Activated CD4-positive, alpha-beta T cell treated with anti-CD3 and anti-CD28 coated beads for 48 hours (primary cell): ENCODE data around the gene HINT1.
"Not testable (repeated sequence)": the region's sequence is repeated elsewhere in the genome, so short reads cannot be mapped to it uniquely, and the experiment has no call there.

Experiments
- DNase-seq: peaks from one replicate; pipeline ENCODE4 v3.0.0-alpha.2; 2020

Gene HINT1

DNA sequence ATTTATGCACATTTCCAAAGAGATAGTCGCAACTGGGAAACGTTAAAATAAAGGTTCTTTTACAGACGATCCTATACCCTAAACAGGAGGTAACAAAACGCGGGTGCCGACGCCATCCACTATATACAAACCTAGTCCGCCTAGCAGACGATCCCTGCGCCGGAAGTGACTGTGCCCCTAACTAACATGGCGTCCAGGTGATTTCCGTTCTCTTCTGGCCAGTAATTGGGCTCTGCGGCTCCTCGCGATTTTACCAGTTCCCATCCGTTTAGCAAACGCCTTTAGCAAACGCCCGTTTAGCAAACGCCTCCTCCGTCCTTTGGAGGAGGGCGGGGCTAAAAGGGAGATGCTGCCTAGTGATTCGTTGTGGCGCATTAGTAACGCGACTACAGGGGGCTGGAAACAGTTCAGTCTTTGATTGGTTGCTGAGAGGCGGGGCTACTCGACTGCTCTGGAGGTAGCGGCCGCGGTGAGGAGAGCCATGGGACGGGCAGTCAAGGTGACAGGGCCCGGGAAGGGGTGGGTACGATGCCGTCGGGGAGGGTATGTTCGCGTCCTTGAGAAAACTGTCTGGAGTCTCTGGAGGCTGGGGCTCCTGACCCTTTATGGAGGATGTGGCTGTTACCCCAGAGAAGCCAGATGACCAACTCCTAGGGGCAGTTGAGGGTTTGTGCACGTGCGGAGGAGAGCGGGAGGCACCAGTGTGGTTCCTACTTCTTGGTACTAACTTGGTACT is 5.7 kb upstream of the HINT1 start, which contains the start of gene LYRM7:
Gene LYRM7, plus strand, starts transcription at position 405 of the 736 bp plus-strand sequence. Its CDS starts 77 bp downstream, at position 482.
- DNase-seq: peak; percentile 97

GRCh38 chr5:131169810-131170539 is 4.9 kb upstream of the HINT1 start:
- no peak for DNase-seq

GRCh38 chr5:131167615-131168014 is 2.6 kb upstream of the HINT1 start:
- DNase-seq: no peak

DNA sequence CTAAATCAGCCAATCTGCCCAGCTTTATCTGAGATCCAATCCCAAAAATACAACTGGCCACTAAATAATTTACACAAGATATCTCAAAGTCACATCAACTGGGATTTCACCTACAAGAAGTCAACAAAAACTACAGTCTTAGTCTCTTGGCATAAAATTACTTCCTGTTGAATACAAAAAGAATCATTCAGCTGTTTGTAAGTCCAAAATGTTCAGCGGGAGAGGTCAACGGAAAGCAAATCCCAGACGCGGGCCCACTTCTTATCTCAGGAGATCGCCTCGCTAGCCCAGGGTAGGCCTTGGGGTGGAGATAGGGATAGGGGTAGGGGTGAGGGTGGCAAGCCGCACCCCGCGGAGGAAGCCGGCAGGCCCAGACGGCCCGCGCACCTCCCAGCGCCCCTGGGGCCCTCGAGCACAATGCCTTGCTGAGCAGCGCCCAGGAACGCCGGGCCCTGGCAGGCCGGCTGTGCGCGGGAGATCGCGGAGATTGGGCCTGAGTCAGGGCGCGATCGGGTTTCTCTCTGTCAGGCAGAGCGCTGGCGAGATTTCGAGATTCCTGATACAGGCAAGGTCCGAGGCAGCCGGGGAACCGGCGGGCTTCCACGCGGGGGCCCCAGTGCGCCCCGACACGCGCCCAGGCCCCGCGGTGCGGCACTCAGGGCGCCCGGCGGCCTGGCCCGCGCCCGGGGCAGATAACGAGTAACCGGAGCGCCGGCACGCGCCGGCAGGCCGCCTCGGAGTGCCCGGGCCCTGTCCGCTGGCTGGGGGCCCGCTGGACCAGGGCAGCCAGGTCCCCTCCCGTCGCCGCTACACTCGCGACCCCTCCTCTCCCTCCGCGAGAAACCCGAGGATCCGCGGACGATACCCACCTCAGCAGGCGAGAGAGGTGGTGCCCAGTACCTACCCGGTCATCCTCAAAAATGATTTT is 601 bp downstream of the HINT1 start:
- peak; percentile 81 for DNase-seq

GRCh38 chr5:131163276-131164119 is 1.6 kb downstream of the HINT1 start:
- no peak for DNase-seq

DNA sequence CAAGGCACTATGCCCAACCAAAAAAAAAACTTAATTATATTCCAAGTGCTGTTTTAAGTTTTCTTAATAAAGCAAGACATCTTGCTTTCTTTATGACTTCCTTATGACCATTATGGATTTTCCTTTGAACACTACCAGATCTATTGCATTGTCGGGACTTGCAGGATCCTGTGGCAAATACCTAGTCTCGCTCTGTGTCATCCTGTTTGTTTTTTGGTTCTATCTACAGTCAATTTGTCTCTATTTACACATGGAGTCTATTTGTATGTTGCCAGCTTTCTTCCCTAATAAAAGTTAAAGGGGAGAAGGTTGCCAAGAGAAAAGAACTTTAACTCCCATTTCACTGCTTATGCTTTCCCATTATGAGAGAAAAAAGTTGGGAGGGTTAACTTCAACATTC is 4.9 kb downstream of the HINT1 start:
- no peak for DNase-seq

- DNase-seq: no peak
These were observed 8.1 kb downstream of the HINT1 start for GRCh38 chr5:131156957-131157356.

DNA sequence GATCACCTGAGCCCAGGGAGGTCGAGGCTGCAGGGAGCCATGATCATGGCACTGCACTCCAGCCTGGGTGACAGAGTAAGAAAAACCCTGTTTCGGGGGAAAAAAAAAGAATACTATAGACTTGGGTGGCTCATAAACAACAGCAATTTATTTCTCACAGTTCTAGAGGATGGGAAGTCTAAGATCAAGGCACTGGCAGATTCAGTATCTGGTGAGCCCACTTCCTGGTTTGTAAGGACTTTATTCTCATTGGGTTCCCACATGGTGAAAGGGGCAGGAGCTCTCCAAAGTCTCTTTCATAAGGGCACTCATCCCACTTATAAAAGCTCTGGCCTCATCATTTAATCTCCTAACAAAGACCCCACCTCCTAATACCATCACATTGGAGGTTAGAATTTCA is 8.7 kb downstream of the HINT1 start:
- no peak for DNase-seq

GRCh38 chr5:131151216-131151615 is 13.8 kb downstream of the HINT1 start:
- no peak for DNase-seq

DNA sequence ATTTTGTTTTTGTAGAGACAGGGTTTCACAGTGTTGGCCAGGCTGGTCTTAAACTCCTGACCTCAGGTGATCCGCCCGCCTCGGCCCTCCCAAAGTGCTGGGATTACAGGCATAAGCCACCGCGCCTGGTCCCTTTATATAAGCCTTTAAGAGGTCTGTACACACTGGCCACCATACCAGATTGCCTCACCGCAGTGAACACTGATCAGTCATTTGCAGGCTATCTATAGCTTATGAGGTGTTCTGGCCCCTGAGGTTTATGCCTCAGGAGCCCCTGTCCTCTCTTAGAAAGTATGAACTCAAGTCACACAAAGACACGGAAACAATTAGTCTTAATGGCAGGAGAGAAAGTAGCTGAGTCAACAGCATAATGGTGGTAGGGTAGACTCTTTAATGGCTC is 14.6 kb downstream of the HINT1 start:
- DNase-seq: no peak

GRCh38 chr5:131148835-131149234 is 16.2 kb downstream of the HINT1 start:
- DNase-seq: no peak

DNA sequence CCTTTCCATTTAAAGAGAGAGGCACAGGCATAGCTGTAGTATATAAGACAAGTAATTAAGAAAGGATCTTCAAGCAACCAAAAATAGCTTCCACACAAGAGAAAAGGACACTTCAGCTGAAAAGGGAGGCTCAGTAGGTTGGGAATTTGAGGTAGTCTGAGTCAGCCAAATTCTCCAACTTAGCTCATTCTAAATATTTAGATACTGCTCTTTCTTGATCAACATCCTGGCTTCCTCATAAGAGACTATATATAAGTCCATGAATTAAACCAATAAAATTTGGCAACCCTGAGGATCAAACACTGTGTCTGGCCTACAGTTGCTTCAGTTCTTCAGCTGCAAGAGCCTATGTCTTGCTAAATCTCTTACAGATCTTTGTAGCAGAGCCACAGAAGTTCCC is 17.8 kb downstream of the HINT1 start:
- no peak for DNase-seq

- no peak for DNase-seq
These were observed 22.0 kb downstream of the HINT1 start for GRCh38 chr5:131142970-131143617.

DNA sequence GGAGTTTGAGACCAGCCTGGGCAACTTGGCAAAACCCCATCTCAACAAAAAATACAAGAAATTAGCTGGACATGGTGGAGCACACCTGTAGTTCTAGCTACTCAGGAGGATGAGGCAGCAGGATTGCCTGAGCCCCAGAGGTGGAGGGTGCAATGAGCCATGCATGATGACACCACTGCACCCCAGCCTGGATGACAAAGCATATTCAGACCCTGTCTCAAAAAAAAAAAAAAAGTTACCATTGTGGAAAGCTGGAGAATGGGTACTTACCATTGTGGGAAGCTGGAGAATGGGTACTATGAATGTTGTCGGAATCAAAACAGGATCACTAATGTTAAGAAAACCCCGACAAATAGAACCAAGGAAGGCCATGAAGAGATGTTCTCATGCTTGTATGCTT is 25.7 kb downstream of the HINT1 start:
- no peak for DNase-seq

- not testable (repeated sequence) for DNase-seq
These were observed 26.6 kb downstream of the HINT1 start for GRCh38 chr5:131138406-131138805.

DNA sequence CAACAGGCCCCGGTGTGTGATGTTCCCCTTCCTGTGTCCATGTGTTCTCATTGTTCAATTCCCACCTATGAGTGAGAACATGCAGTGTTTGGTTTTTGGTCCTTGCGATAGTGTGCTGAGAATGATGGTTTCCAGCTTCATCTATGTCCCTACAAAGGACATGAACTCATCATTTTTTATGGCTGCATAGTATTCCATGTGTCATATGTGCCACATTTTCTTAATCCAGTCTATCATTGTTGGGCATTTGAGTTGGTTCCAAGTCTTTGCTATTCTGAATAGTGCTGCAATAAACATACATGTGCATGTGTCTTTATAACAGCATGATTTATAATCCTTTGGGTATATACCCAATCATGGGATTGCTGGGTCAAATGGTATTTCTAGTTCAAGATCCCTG is 32.0 kb downstream of the HINT1 start:
- not testable (repeated sequence) for DNase-seq

DNA sequence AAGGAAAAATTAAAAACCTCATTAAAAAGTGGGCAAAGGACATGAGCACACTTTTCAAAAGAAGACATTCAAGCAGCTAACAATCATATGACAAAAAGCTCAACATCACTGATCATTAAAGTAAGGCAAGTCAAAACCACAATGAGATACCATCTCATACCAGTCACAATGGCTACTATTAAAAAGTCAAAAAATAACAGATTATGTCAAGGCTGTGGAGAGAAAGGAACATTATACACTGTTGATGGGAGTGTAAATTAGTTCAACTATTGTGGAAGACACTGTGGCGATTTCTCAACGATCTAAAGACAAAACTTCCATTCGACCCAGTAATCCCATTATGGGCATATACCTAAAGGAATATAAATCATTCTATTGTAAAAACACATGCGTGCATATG is 35.8 kb downstream of the HINT1 start:
- DNase-seq: no peak

- not testable (repeated sequence) for DNase-seq
These were observed 37.8 kb downstream of the HINT1 start for GRCh38 chr5:131127244-131127643.

- no peak for DNase-seq
These were observed 50.3 kb downstream of the HINT1 start for GRCh38 chr5:131114754-131115153.

GRCh38 chr5:131112424-131112823 is 52.6 kb downstream of the HINT1 start:
- DNase-seq: no peak

GRCh38 chr5:131110256-131110594 is 54.8 kb downstream of the HINT1 start:
- DNase-seq: no peak
